OCI-LY7 (cell line): Measurements from ENCODE around the gene LIG3. TPM values are rescaled to one million over a fixed set of nuclear protein-coding genes. Genes with fewer than 3 reads are reported as not detected.

Experiments
- BruUV-seq: library from RNA; stranded (reverse); fragments of 400-500 nt; replicated peaks from 2 replicates; lab custom pipeline; 2021; lab: Mats Ljungman, UMichigan
- CTCF ChIA-PET: fragments of 300-600 bp; sonication (Branson Sonifier 250); formaldehyde crosslinking; loops from one replicate; lab custom pipeline; 2022; ENCODE audit warnings: antibody characterized with exemption; ENCODE audit not compliant: unreplicated experiment; lab: Charles Lee
- POLR2A ChIA-PET: fragments of 300-600 bp; sonication (Branson Sonifier 250); formaldehyde crosslinking; loops from one replicate; lab custom pipeline; 2022; ENCODE audit warnings: antibody characterized with exemption; lab: Charles Lee
- DNase-seq: peaks from one replicate; pipeline ENCODE4 v3.0.0-alpha.2; 2015; ENCODE audit warnings: low spot score
- H2AFZ ChIP-seq: fragments of 200-600 bp; sonication (generic), shearing (Covaris generic); 2 replicates; pipeline ENCODE4 v1.6.1; 2014; ENCODE audit warnings: mild to moderate bottlenecking, antibody characterized with exemption, low read length, moderate library complexity
- H3K27ac ChIP-seq: fragments of 200-600 bp; sonication (generic); 2 replicates; pipeline ENCODE4 v1.5.1; 2014; ENCODE audit warnings: mixed run types, low read depth, mild to moderate bottlenecking, moderate library complexity, low read length, inconsistent platforms; ENCODE audit not compliant: poor library complexity, severe bottlenecking
- H3K36me3 ChIP-seq: fragments of 200-600 bp; sonication (generic); 2 replicates; pipeline ENCODE4 v1.6.1; 2014; ENCODE audit warnings: mild to moderate bottlenecking, antibody characterized with exemption, low read length, moderate library complexity, mixed read lengths; ENCODE audit not compliant: insufficient read depth
- H3K4me1 ChIP-seq: fragments of 200-600 bp; sonication (generic); 2 replicates; pipeline ENCODE4 v1.5.1; 2014; ENCODE audit warnings: mild to moderate bottlenecking, low read length; ENCODE audit not compliant: insufficient read depth, poor library complexity, severe bottlenecking
- H3K4me2 ChIP-seq: fragments of 200-600 bp; sonication (generic); 2 replicates; pipeline ENCODE4 v1.6.1; 2014; ENCODE audit warnings: mild to moderate bottlenecking, low read length
- H3K4me3 ChIP-seq: fragments of 200-600 bp; sonication (generic); 2 replicates; pipeline ENCODE4 v1.5.1; 2014; ENCODE audit warnings: mild to moderate bottlenecking, low read depth, low read length; ENCODE audit not compliant: poor library complexity, severe bottlenecking
- H3K79me2 ChIP-seq: fragments of 200-600 bp; sonication (generic); 2 replicates; pipeline ENCODE4 v1.6.1; 2016; ENCODE audit warnings: low read depth, mild to moderate bottlenecking, low read length, moderate library complexity, mixed read lengths; ENCODE audit not compliant: insufficient read depth
- H3K9me2 ChIP-seq: fragments of 200-600 bp; sonication (generic); 2 replicates; pipeline ENCODE4 v1.6.1; 2016; ENCODE audit warnings: mild to moderate bottlenecking, low read length, mixed read lengths; ENCODE audit not compliant: insufficient read depth
- H3K9me3 ChIP-seq: fragments of 200-600 bp; sonication (generic); 2 replicates; pipeline ENCODE4 v1.6.1; 2014; ENCODE audit warnings: mild to moderate bottlenecking, mixed run types, low read length, mixed read lengths
- H4K20me1 ChIP-seq: fragments of 200-600 bp; sonication (generic); 2 replicates; pipeline ENCODE4 v1.6.1; 2014; ENCODE audit warnings: mild to moderate bottlenecking, antibody characterized with exemption, low read length, moderate library complexity, mixed read lengths; ENCODE audit not compliant: insufficient read depth
- EZH2phosphoT487 ChIP-seq: fragments of 200-600 bp; sonication (generic); IDR thresholded peaks from 2 replicates; pipeline ENCODE4 v1.6.1; 2018; ENCODE audit warnings: low read depth, borderline replicate concordance, mild to moderate bottlenecking, mixed run types, antibody characterized with exemption, low read length, moderate library complexity, mixed read lengths
- intact Hi-C: fragments of 100-400 bp; cut with micrococcal nuclease; formaldehyde crosslinking; loops from one replicate; pipeline ENCODE4 v1.10.0; 2022; ENCODE audit not compliant: unreplicated experiment
- total RNA-seq, 2 experiments: library from RNA; depleted of rRNA in 1 of 2; stranded (reverse); fragments of >200 nt in 1 of 2; shearing (Covaris generic) in 1 of 2; gene quantifications; 2 replicates each; pipeline ENCODE4 v1.2.3, GENCODE V29; 2014 to 2022
- TF ChIP-seq, protein P1 (sequence below): fragments of 200-600 bp; sonication (generic); conservative IDR thresholded peaks from 2 replicates; pipeline ENCODE4 v1.5.1; 2014; ENCODE audit warnings: mild to moderate bottlenecking, antibody characterized with exemption, low read length, moderate library complexity, mixed read lengths

The LIG3 gene
- total RNA-seq, 2 experiments from 2014 or later, result 65.6 to 67.3 TPM

DNA sequence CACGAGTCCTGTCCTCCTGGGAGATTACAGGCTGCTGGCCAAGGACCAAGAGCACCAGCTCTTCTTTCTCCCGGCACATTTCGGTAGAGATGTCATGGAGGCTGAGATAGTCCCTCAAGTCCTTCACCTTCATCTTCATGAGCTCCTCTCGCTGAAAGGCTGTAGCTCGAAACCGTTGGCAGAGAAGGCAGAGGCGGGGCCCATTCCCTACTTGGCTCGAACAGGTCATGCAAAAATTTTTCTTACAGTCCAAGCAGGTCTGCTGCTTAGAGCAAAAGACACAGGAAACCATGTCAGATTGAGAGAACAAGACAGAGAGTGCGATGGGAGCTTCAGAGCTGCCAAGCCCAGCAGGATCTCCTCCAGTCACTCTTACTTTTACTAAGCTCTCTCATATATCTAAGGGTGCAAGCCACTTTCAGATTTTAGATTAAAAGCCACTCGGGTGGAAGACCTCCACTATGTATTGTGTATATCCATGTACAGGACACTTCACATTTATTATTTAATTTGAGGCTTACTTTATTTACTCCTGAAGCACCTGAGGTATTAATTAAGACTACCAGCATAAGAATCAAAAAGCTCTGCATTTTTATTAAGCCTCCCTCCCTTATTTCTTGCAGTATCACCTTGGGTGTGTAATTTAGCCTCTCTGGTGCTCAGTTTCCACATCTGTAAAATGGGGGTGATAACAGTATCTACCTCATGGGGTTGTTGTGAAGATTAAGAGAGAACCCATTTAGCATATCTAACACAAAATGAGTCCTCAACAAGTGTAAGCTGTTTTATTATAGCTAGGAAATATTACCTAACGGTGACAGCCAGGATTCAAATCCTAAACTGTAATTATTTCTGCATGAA is 41.4 kb downstream of the LIG3 start:
- ChIA-PET POLR2A (interaction anchor here (0.8 kb wide), 1 partner anchor 9 kb away, joined by 5 read pairs; no protein-coding TSS in a partner anchor), CTCF (interaction anchor here (1.0 kb wide), 1 partner anchor 28 kb away, joined by 3 read pairs; no protein-coding TSS in a partner anchor)
- Histone ChIP-seq H3K4me3 (no peak overlapping the region), H3K79me2 (no peaks in the 10 kb centered on the region), H3K36me3 (no peaks in the 10 kb centered on the region), H3K4me1 (no peaks in the 10 kb centered on the region), H3K9me3 (no peaks in the 10 kb centered on the region), H4K20me1 (no peaks in the 10 kb centered on the region; the same call in 1 of the 2 replicates), H3K9me2 (no peaks in the 10 kb centered on the region), H2AFZ (no peak overlapping the region), H3K4me2 (no peak overlapping the region), H3K27ac (no peak overlapping the region)
- no TSS peak for BruUV-seq
- intact Hi-C loops, result no loop called here
- TF ChIP-seq, protein P1, sequence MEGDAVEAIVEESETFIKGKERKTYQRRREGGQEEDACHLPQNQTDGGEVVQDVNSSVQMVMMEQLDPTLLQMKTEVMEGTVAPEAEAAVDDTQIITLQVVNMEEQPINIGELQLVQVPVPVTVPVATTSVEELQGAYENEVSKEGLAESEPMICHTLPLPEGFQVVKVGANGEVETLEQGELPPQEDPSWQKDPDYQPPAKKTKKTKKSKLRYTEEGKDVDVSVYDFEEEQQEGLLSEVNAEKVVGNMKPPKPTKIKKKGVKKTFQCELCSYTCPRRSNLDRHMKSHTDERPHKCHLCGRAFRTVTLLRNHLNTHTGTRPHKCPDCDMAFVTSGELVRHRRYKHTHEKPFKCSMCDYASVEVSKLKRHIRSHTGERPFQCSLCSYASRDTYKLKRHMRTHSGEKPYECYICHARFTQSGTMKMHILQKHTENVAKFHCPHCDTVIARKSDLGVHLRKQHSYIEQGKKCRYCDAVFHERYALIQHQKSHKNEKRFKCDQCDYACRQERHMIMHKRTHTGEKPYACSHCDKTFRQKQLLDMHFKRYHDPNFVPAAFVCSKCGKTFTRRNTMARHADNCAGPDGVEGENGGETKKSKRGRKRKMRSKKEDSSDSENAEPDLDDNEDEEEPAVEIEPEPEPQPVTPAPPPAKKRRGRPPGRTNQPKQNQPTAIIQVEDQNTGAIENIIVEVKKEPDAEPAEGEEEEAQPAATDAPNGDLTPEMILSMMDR, result no peak
- no peak for TF ChIP-seq EZH2phosphoT487
- DNase-seq, result no peak

DNA sequence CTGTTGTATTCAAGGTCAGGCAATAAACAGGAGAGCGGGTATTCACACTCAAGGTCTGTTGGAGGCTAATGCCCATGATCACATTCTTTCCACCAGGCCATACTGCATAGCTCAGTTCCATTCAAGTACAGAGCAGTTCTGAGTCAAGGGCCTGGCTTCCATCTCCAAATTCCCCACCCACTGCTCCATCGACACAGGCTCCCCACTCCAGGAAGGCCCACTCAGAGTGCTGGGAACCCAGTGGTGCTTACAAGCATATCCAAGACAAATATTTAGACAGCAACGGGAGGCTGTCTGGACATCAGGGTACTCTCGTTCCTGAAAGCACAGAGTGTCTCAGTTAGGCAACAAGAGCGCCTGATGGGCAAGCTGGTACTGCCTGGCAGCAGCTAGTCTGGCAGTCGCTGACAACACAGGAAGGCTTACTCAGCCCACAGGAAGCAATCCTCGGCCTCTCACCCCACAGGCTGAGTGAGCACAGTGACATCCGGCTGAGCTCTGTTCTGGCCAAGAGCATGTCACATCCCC is 42.3 kb downstream of the LIG3 start:
- Histone ChIP-seq H4K20me1 (no peaks in the 10 kb centered on the region; the same call in 1 of the 2 replicates), H3K27ac (no peak overlapping the region), H3K79me2 (no peaks in the 10 kb centered on the region), H3K4me2 (no peak overlapping the region), H2AFZ (no peak overlapping the region), H3K9me2 (no peaks in the 10 kb centered on the region), H3K4me3 (no peak overlapping the region), H3K4me1 (no peaks in the 10 kb centered on the region), H3K9me3 (no peaks in the 10 kb centered on the region), H3K36me3 (no peaks in the 10 kb centered on the region)
- TF ChIP-seq, protein P1, result no peak
- TF ChIP-seq EZH2phosphoT487, result no peak
- no peak for DNase-seq
- intact Hi-C loops, result no loop called here
- ChIA-PET CTCF (interaction anchor here (1.0 kb wide), 1 partner anchor 27 kb away, joined by 3 read pairs; no protein-coding TSS in a partner anchor), POLR2A (interaction anchor here (0.9 kb wide), 1 partner anchor 71 kb away, joined by 5 read pairs; no protein-coding TSS in a partner anchor)
- BruUV-seq, result no TSS peak
